Rectal smooth muscle tissue (tissue), 1 donor: Measurements from ENCODE around the gene CYSTM1.
"Not testable (repeated sequence)": the region's sequence is repeated elsewhere in the genome, so short reads cannot be mapped to it uniquely, and the experiment has no call there.

Experiments used
- H3K27ac ChIP-seq: one replicate; pipeline ENCODE4 v1.7.0; 2013; ENCODE audit warnings: low read depth, low read length, inconsistent platforms
- H3K27me3 ChIP-seq: one replicate; pipeline ENCODE4 v1.7.0; 2013; ENCODE audit warnings: low read length; ENCODE audit not compliant: control insufficient read depth, insufficient read depth
- H3K36me3 ChIP-seq: one replicate; pipeline ENCODE4 v1.7.0; 2013; ENCODE audit warnings: low read length; ENCODE audit not compliant: control insufficient read depth, insufficient read depth
- H3K4me1 ChIP-seq: one replicate; pipeline ENCODE4 v1.7.0; 2013; ENCODE audit warnings: low read length; ENCODE audit not compliant: control insufficient read depth, insufficient read depth
- H3K4me3 ChIP-seq: one replicate; pipeline ENCODE4 v1.7.0; 2013; ENCODE audit warnings: low read length
- H3K9ac ChIP-seq: one replicate; pipeline ENCODE4 v1.7.0; 2013; ENCODE audit warnings: low read length

CYSTM1 gene

GRCh38 chr5:140185409-140185808 is 10.4 kb downstream of the CYSTM1 start:
- no peak overlapping the region for H3K9ac ChIP-seq
- H3K36me3 ChIP-seq = no peaks in the 10 kb centered on the region
- no peaks in the 10 kb centered on the region for H3K27me3 ChIP-seq
- H3K4me3 ChIP-seq = no peak overlapping the region
- H3K4me1 ChIP-seq = peaks cover 14% of the 10 kb centered on the region
- H3K27ac ChIP-seq = no peak overlapping the region

- no peaks in the 10 kb centered on the region for H3K27me3 ChIP-seq
- no peak overlapping the region for H3K9ac ChIP-seq
- peaks cover 19% of the 10 kb centered on the region for H3K4me1 ChIP-seq
- no peak overlapping the region for H3K4me3 ChIP-seq
- H3K27ac ChIP-seq = no peak overlapping the region
- H3K36me3 ChIP-seq = no peaks in the 10 kb centered on the region
Observed at GRCh38 chr5:140186267-140186671, 11.3 kb downstream of the CYSTM1 start.

GRCh38 chr5:140189253-140189652 is 14.3 kb downstream of the CYSTM1 start:
- H3K4me3 ChIP-seq = no peak overlapping the region
- no peaks in the 10 kb centered on the region for H3K27me3 ChIP-seq
- peaks cover 8% of the 10 kb centered on the region for H3K4me1 ChIP-seq
- H3K9ac ChIP-seq = no peak overlapping the region
- no peaks in the 10 kb centered on the region for H3K36me3 ChIP-seq
- no peak overlapping the region for H3K27ac ChIP-seq

GRCh38 chr5:140189977-140190871 is 15.2 kb downstream of the CYSTM1 start:
- Histone ChIP-seq H3K27ac (no peak overlapping the region), H3K4me1 (peaks cover 8% of the 10 kb centered on the region), H3K27me3 (no peaks in the 10 kb centered on the region), H3K9ac (no peak overlapping the region), H3K36me3 (no peaks in the 10 kb centered on the region), H3K4me3 (no peak overlapping the region)

- H3K9ac ChIP-seq = no peak overlapping the region
- H3K4me3 ChIP-seq = no peak overlapping the region
- H3K27ac ChIP-seq = no peak overlapping the region
- H3K4me1 ChIP-seq = peaks cover 8% of the 10 kb centered on the region
- H3K27me3 ChIP-seq = no peaks in the 10 kb centered on the region
- H3K36me3 ChIP-seq = no peaks in the 10 kb centered on the region
Observed at GRCh38 chr5:140190872-140191218, 15.9 kb downstream of the CYSTM1 start.

- H3K27ac ChIP-seq = no peak overlapping the region
- no peak overlapping the region for H3K9ac ChIP-seq
- H3K36me3 ChIP-seq = no peaks in the 10 kb centered on the region
- no peaks in the 10 kb centered on the region for H3K27me3 ChIP-seq
- H3K4me3 ChIP-seq = no peak overlapping the region
- H3K4me1 ChIP-seq = peaks cover 8% of the 10 kb centered on the region
Observed at GRCh38 chr5:140192715-140193430, 17.9 kb downstream of the CYSTM1 start.

GRCh38 chr5:140194662-140195061 is 19.7 kb downstream of the CYSTM1 start:
- Histone ChIP-seq H3K27me3 (no peaks in the 10 kb centered on the region), H3K9ac (no peak overlapping the region), H3K27ac (no peak overlapping the region), H3K36me3 (no peaks in the 10 kb centered on the region), H3K4me3 (no peak overlapping the region), H3K4me1 (peaks cover 8% of the 10 kb centered on the region)

- Histone ChIP-seq H3K4me3 (no peak overlapping the region), H3K27me3 (no peaks in the 10 kb centered on the region), H3K36me3 (no peaks in the 10 kb centered on the region), H3K9ac (no peak overlapping the region), H3K4me1 (no peaks in the 10 kb centered on the region), H3K27ac (no peak overlapping the region)
Observed at GRCh38 chr5:140196115-140196814, 21.3 kb downstream of the CYSTM1 start.

GRCh38 chr5:140197023-140197422 is 22.0 kb downstream of the CYSTM1 start:
- no peak overlapping the region for H3K27ac ChIP-seq

GRCh38 chr5:140198915-140199314 is 23.9 kb downstream of the CYSTM1 start:
- H3K4me1 ChIP-seq, H3K36me3 ChIP-seq, H3K27ac ChIP-seq, H3K4me3 ChIP-seq, H3K9ac ChIP-seq, H3K27me3 ChIP-seq: not testable (repeated sequence)

More at GRCh38 chr5:140197023-140197422, 22.0 kb downstream of the CYSTM1 start:
- Histone ChIP-seq H3K27me3 (no peaks in the 10 kb centered on the region), H3K36me3 (no peaks in the 10 kb centered on the region), H3K4me1 (no peaks in the 10 kb centered on the region), H3K4me3 (no peak overlapping the region), H3K9ac (no peak overlapping the region)

- Histone ChIP-seq H3K27me3 (no peaks in the 10 kb centered on the region), H3K4me3 (no peak overlapping the region), H3K36me3 (no peaks in the 10 kb centered on the region), H3K4me1 (no peaks in the 10 kb centered on the region), H3K27ac (no peak overlapping the region), H3K9ac (no peak overlapping the region)
Observed at GRCh38 chr5:140202078-140202477, 27.1 kb downstream of the CYSTM1 start.

- Histone ChIP-seq H3K9ac (no peak overlapping the region), H3K27ac (no peak overlapping the region), H3K4me3 (no peak overlapping the region), H3K36me3 (no peaks in the 10 kb centered on the region), H3K4me1 (no peaks in the 10 kb centered on the region), H3K27me3 (no peaks in the 10 kb centered on the region)
Observed at GRCh38 chr5:140202610-140203009, 27.6 kb downstream of the CYSTM1 start.
